ENCODE data around the gene CMSS1. TPM values are rescaled to one million over a fixed set of nuclear protein-coding genes. Genes with fewer than 3 reads are reported as not detected.

CMSS1 gene
- total RNA-seq, 4 donors from 2014 or later, result 9.2 to 18.5 (median 12.9) TPM

GRCh38 chr3:99961756-99962515, 144.3 kb downstream of the CMSS1 start:
- TF ChIP-seq POLR2A (IDR thresholded peaks at IDR 0.05), result no peak
- TF ChIP-seq, protein P1, sequence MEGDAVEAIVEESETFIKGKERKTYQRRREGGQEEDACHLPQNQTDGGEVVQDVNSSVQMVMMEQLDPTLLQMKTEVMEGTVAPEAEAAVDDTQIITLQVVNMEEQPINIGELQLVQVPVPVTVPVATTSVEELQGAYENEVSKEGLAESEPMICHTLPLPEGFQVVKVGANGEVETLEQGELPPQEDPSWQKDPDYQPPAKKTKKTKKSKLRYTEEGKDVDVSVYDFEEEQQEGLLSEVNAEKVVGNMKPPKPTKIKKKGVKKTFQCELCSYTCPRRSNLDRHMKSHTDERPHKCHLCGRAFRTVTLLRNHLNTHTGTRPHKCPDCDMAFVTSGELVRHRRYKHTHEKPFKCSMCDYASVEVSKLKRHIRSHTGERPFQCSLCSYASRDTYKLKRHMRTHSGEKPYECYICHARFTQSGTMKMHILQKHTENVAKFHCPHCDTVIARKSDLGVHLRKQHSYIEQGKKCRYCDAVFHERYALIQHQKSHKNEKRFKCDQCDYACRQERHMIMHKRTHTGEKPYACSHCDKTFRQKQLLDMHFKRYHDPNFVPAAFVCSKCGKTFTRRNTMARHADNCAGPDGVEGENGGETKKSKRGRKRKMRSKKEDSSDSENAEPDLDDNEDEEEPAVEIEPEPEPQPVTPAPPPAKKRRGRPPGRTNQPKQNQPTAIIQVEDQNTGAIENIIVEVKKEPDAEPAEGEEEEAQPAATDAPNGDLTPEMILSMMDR (IDR thresholded peaks at IDR 0.05), result no peak
- Histone ChIP-seq H3K9me3 (no peaks in the 10 kb centered on the region), H3K36me3 (no peaks in the 10 kb centered on the region), H3K4me3 (no peak overlapping the region), H3K27ac (no peak overlapping the region), H3K27me3 (no peaks in the 10 kb centered on the region), H3K4me1 (peaks cover 0 to 24% (median 0%) of the 10 kb centered on the region in 3 donors)
- no peak for DNase-seq
- intact Hi-C loops (cut with DNase I), result no loop called here
- WGBS, 2 donors, result 87 to 90% methylated on average over 7 of the region's 7 CpGs

DNA sequence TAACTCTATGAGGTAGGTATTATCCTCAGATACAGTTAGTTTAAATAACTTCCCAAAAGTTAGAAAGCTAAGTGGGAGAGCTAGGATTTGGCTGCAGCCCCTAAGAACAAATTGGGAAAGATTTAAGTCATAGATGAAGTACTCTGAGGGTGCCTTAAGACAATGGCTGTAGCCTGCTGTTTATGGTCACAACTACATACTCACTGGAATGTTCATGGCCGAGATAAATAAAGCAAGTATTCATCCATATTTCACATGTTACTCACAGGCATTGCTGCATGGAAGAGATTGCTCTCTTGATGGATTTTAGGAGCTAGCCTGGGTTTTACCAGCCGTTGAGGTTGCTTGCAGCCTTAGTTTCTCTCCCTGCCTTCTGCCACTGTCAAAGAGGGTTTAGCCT, 145.0 kb downstream of the CMSS1 start:
- Histone ChIP-seq H3K27me3 (no peaks in the 10 kb centered on the region), H3K4me3 (no peak overlapping the region), H3K4me1 (peaks cover 0 to 29% (median 0%) of the 10 kb centered on the region in 3 donors), H3K27ac (no peak overlapping the region), H3K36me3 (no peaks in the 10 kb centered on the region), H3K9me3 (no peaks in the 10 kb centered on the region)
- WGBS, 2 donors, result 72 to 79% methylated on average over 2 of the region's 2 CpGs
- no peak for TF ChIP-seq POLR2A (IDR thresholded peaks at IDR 0.05)
- TF ChIP-seq, protein P1 (IDR thresholded peaks at IDR 0.05), result no peak
- intact Hi-C loops (cut with DNase I), result no loop called here
- no peak for DNase-seq

- TF ChIP-seq, protein P1 (IDR thresholded peaks at IDR 0.05), result no peak
- no peak for TF ChIP-seq POLR2A (IDR thresholded peaks at IDR 0.05)
- Histone ChIP-seq H3K4me1 (peaks cover 0 to 41% (median 0%) of the 10 kb centered on the region in 3 donors), H3K27me3 (no peaks in the 10 kb centered on the region), H3K27ac (peak overlapping the region in 1 of 4 donors; percentile 33), H3K36me3 (no peaks in the 10 kb centered on the region), H3K9me3 (no peaks in the 10 kb centered on the region), H3K4me3 (no peak overlapping the region)
- no peak for DNase-seq
- 64 to 89% methylated on average over 1 of the region's 1 CpG for WGBS, 2 donors
- intact Hi-C loops (cut with DNase I), result no loop called here
Observed at GRCh38 chr3:99965077-99965476, 147.4 kb downstream of the CMSS1 start.

DNA sequence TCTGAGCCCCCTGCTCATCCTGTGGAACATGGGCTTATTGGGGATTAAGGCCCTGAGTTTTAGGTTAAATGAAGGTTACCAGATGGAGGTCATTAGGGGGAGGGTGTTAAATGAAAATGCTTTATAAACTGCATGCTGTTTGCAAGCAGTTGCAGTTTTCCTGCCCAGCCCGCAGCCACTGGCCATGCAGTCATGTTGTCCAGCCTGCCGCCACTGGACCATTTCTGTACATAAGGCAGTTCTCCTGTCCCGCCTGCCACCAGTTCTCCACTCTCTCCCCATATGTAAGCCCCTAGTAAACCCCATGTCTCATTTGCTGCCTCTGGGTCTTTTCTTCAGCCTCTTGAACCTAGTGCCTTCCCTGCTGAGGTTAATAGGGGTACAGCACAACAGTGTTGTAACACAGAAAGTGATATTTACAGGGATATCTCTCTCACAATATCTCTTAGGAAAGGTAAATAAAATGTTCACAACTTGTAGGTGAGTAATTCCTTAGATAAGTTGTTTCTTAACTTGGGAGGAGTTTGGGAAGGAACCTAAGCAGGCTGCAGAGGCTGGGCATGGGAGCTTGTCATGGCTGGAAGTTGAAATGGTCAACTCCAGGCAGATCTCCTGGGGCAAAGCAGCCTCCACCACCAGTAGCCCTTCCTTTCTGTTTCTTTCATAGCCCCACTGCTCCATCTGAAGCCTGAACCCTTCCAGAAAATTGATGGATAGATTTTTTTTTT, 148.2 kb downstream of the CMSS1 start:
- no peak for DNase-seq

More for the DNA sequence above, 148.2 kb downstream of the CMSS1 start:
- Histone ChIP-seq H3K4me1 (peaks cover 0 to 41% (median 0%) of the 10 kb centered on the region in 3 donors), H3K4me3 (no peak overlapping the region), H3K36me3 (no peaks in the 10 kb centered on the region), H3K9me3 (no peaks in the 10 kb centered on the region), H3K27ac (peak overlapping the region in 3 of 4 donors; percentile 33 to 59 (median 46)), H3K27me3 (no peaks in the 10 kb centered on the region)
- 93 to 94% methylated on average over 3 of the region's 3 CpGs for WGBS, 2 donors
- intact Hi-C loops (cut with DNase I), result no loop called here
- TF ChIP-seq, protein P1 (IDR thresholded peaks at IDR 0.05), result no peak
- TF ChIP-seq POLR2A (IDR thresholded peaks at IDR 0.05), result no peak
